H1 (cell line): ENCODE measurements around the gene NPHP3. TPM values are rescaled to one million over a fixed set of nuclear protein-coding genes. Genes with fewer than 3 reads are reported as not detected.

Experiments used
- CTCF ChIA-PET: fragments of 300-600 bp; sonication (Branson Sonifier 250); formaldehyde crosslinking; loops from one replicate; lab custom pipeline; 2021; ENCODE audit not compliant: partially characterized antibody; lab: Charles Lee
- POLR2A ChIA-PET: fragments of 300-600 bp; sonication (Branson Sonifier 250); formaldehyde crosslinking; loops from one replicate; lab custom pipeline; 2021; ENCODE audit warnings: inconsistent platforms; ENCODE audit not compliant: partially characterized antibody; lab: Charles Lee
- DNase-seq, 2 experiments: peaks; one replicate each; pipeline versions ENCODE4 v3.0.0 to v3.0.0-alpha.2; 2010 to 2022; ENCODE audit warnings: low spot score in 2 of 2, low read depth in 1 of 2, mixed read lengths in 1 of 2
- FAIRE-seq: peaks from 2 replicates; lab custom pipeline; 2011; peaks lifted over from hg19 to GRCh38; lab: Jason Lieb, UNC
- H2AFZ ChIP-seq: 2 replicates; pipeline ENCODE4 v1.8.1; 2012; ENCODE audit warnings: low read length, inconsistent platforms
- H2AK5ac ChIP-seq: 2 replicates; pipeline ENCODE4 v1.6.1; 2013; ENCODE audit warnings: low read depth, low read length
- H2BK120ac ChIP-seq: replicated peaks from 2 replicates; pipeline ENCODE3; 2013; ENCODE audit warnings: low read depth, low read length, inconsistent platforms
- H2BK12ac ChIP-seq: 2 replicates; pipeline ENCODE4 v1.6.1; 2013; ENCODE audit warnings: low read depth, low read length
- H2BK15ac ChIP-seq: 2 replicates; pipeline ENCODE4 v1.6.1; 2013; ENCODE audit warnings: low read length
- H2BK20ac ChIP-seq: 2 replicates; pipeline ENCODE4 v1.6.1; 2013; ENCODE audit warnings: low read length
- H2BK5ac ChIP-seq: 2 replicates; pipeline ENCODE4 v1.6.1; 2013; ENCODE audit warnings: low read depth, low read length
- H3K14ac ChIP-seq: 2 replicates; pipeline ENCODE4 v1.6.1; 2013; ENCODE audit warnings: inconsistent platforms; ENCODE audit not compliant: insufficient read length
- H3K18ac ChIP-seq: 2 replicates; pipeline ENCODE4 v1.6.1; 2013; ENCODE audit warnings: low read length; ENCODE audit errors: extremely low read depth
- H3K23ac ChIP-seq: 2 replicates; pipeline ENCODE4 v1.6.1; 2013; ENCODE audit warnings: inconsistent platforms; ENCODE audit not compliant: insufficient read length
- H3K23me2 ChIP-seq: 2 replicates; pipeline ENCODE4 v1.6.1; 2013; ENCODE audit warnings: low read depth, low read length
- H3K27ac ChIP-seq: 2 replicates; pipeline ENCODE4 v1.6.1; 2011; ENCODE audit warnings: low read depth, low read length, inconsistent platforms
- H3K27me3 ChIP-seq, 4 experiments: replicated peaks in 1 of 4; 1 replicate in 1 of 4; 2 replicates in 3 of 4; pipeline versions ENCODE4 v1.6.1 to v1.8.1; 2011 to 2013; ENCODE audit warnings: low read length in 3 of 4, mild to moderate bottlenecking in 3 of 4, inconsistent platforms in 2 of 4, mixed read lengths in 2 of 4, moderate library complexity in 1 of 4; ENCODE audit not compliant: control insufficient read depth in 3 of 4, insufficient read depth in 3 of 4; ENCODE audit errors: extremely low read depth in 1 of 4
- H3K36me3 ChIP-seq, 4 experiments: 2 replicates each; pipeline versions ENCODE4 v1.6.1 to v1.8.1; 2011 to 2013; ENCODE audit warnings: mild to moderate bottlenecking in 4 of 4, low read length in 3 of 4, moderate library complexity in 2 of 4, control low read depth in 1 of 4, inconsistent platforms in 1 of 4; ENCODE audit not compliant: insufficient read depth in 4 of 4, control insufficient read depth in 2 of 4
- H3K4ac ChIP-seq: replicated peaks from 2 replicates; pipeline ENCODE3; 2013; ENCODE audit warnings: low read length, low read depth, mixed read lengths, inconsistent platforms; ENCODE audit not compliant: insufficient read length
- H3K4me1 ChIP-seq, 4 experiments: replicated peaks in 1 of 4; 1 replicate in 1 of 4; 2 replicates in 3 of 4; pipeline versions ENCODE4 v1.6.1 to v1.8.1; 2011 to 2013; ENCODE audit warnings: low read length in 3 of 4, inconsistent platforms in 2 of 4, mixed read lengths in 1 of 4; ENCODE audit not compliant: insufficient read depth in 4 of 4, control insufficient read depth in 3 of 4
- H3K4me2 ChIP-seq, 2 experiments: 2 replicates each; pipeline versions ENCODE4 v1.6.1 to v1.8.1; 2011 to 2013; ENCODE audit warnings: low read depth in 2 of 2, low read length in 2 of 2, control low read depth in 1 of 2, inconsistent platforms in 1 of 2, mild to moderate bottlenecking in 1 of 2; ENCODE audit not compliant: insufficient read depth in 1 of 2
- H3K4me3 ChIP-seq, 4 experiments: fragments of 200-600, 300-600 bp in 1 of 4; sonication (generic), shearing (Covaris generic), sonication (Bioruptor Twin) in 1 of 4; 2 replicates each; pipeline versions ENCODE4 v1.5.1 to v1.8.1; 2011 to 2016; ENCODE audit warnings: low read length in 4 of 4, low read depth in 3 of 4, control low read depth in 2 of 4, inconsistent platforms in 2 of 4, mild to moderate bottlenecking in 2 of 4, mixed read lengths in 1 of 4, moderate library complexity in 1 of 4; ENCODE audit not compliant: insufficient read depth in 2 of 4; ENCODE audit errors: extremely low read depth in 1 of 4
- H3K56ac ChIP-seq: replicated peaks from 2 replicates; pipeline ENCODE3; 2013; ENCODE audit warnings: low read depth, mild to moderate bottlenecking, mixed read lengths, low read length, inconsistent platforms; ENCODE audit not compliant: insufficient read length
- H3K79me1 ChIP-seq: 2 replicates; pipeline ENCODE4 v1.6.1; 2013; ENCODE audit warnings: low read depth, low read length, control low read depth
- H3K79me2 ChIP-seq, 2 experiments: 2 replicates each; pipeline versions ENCODE4 v1.6.1 to v1.8.1; 2012 to 2013; ENCODE audit warnings: low read length in 2 of 2, mild to moderate bottlenecking in 2 of 2, inconsistent platforms in 1 of 2; ENCODE audit not compliant: insufficient read depth in 2 of 2, control insufficient read depth in 1 of 2
- H3K9ac ChIP-seq, 4 experiments: replicated peaks in 1 of 4; 1 replicate in 1 of 4; 2 replicates in 3 of 4; pipeline versions ENCODE4 v1.6.1 to v1.8.1; 2011 to 2013; ENCODE audit warnings: low read depth in 3 of 4, low read length in 3 of 4, control low read depth in 2 of 4, mild to moderate bottlenecking in 2 of 4, moderate library complexity in 2 of 4, inconsistent platforms in 1 of 4; ENCODE audit errors: extremely low read depth in 1 of 4
- H3K9me3 ChIP-seq, 2 experiments: 2 replicates each; pipeline versions ENCODE4 v1.6.1 to v1.8.1; 2012 to 2013; ENCODE audit warnings: mild to moderate bottlenecking in 2 of 2, moderate library complexity in 2 of 2, control low read depth in 1 of 2, inconsistent platforms in 1 of 2, low read depth in 1 of 2, low read length in 1 of 2, mixed read lengths in 1 of 2; ENCODE audit not compliant: insufficient read depth in 2 of 2
- H4K20me1 ChIP-seq, 2 experiments: replicated peaks in 1 of 2; 2 replicates each; pipeline versions ENCODE3 to v1.8.1; 2011 to 2013; ENCODE audit warnings: inconsistent platforms in 2 of 2, low read length in 2 of 2, mild to moderate bottlenecking in 1 of 2; ENCODE audit not compliant: insufficient read depth in 2 of 2, control insufficient read depth in 1 of 2
- H4K5ac ChIP-seq: 2 replicates; pipeline ENCODE4 v1.6.1; 2013; ENCODE audit warnings: low read length, low read depth, mixed read lengths, inconsistent platforms; ENCODE audit not compliant: insufficient read length
- H4K8ac ChIP-seq: 2 replicates; pipeline ENCODE4 v1.8.0; 2013; ENCODE audit warnings: mild to moderate bottlenecking, moderate library complexity, low read length, inconsistent platforms; ENCODE audit not compliant: insufficient read depth; ENCODE audit errors: extremely low read depth
- H4K91ac ChIP-seq: replicated peaks from 2 replicates; pipeline ENCODE3; 2013; ENCODE audit warnings: low read length, mixed read lengths, inconsistent platforms; ENCODE audit not compliant: insufficient read length
- BACH1 ChIP-seq: IDR thresholded peaks from 2 replicates; pipeline ENCODE4 v1.6.1; 2012; ENCODE audit warnings: low read length, improper control_type of control experiment
- BCL11A ChIP-seq, 2 experiments: IDR thresholded peaks; one replicate each; pipeline ENCODE4 v1.6.1; 2011; ENCODE audit warnings: low read depth in 2 of 2, low read length in 2 of 2, mild to moderate bottlenecking in 2 of 2
- BRCA1 ChIP-seq: IDR thresholded peaks from 2 replicates; pipeline ENCODE4 v1.6.1; 2012; ENCODE audit warnings: low read depth, low read length, improper control_type of control experiment
- GTF2F1 ChIP-seq: IDR thresholded peaks from 2 replicates; pipeline ENCODE4 v1.6.1; 2012; ENCODE audit warnings: low read depth, low read length, improper control_type of control experiment, borderline replicate concordance
- HDAC2 ChIP-seq, 2 experiments: fragments of 300-600 bp in 1 of 2; sonication (generic) in 1 of 2; IDR thresholded peaks; 2 replicates each; pipeline ENCODE4 v1.6.1; 2011 to 2012; ENCODE audit warnings: low read depth in 2 of 2, low read length in 2 of 2, mild to moderate bottlenecking in 2 of 2, moderate library complexity in 2 of 2, borderline replicate concordance in 1 of 2, inconsistent platforms in 1 of 2
- JUN ChIP-seq: IDR thresholded peaks from 2 replicates; pipeline ENCODE4 v1.6.1; 2011; ENCODE audit warnings: low read depth, mild to moderate bottlenecking, improper control_type of control experiment, low read length
- KDM5A ChIP-seq: fragments of 200-600 bp; IDR thresholded peaks from 2 replicates; pipeline ENCODE4 v1.7.1; 2012; ENCODE audit warnings: mild to moderate bottlenecking, low read length, inconsistent platforms, mixed read lengths
- PHF8 ChIP-seq: fragments of 200-600 bp; sonication (generic); conservative IDR thresholded peaks from 2 replicates; pipeline ENCODE4 v1.7.1; 2012; ENCODE audit warnings: low read depth, mild to moderate bottlenecking, inconsistent platforms, low read length, moderate library complexity
- POU5F1 ChIP-seq: IDR thresholded peaks from 2 replicates; pipeline ENCODE4 v1.6.1; 2011; ENCODE audit warnings: low read depth, mild to moderate bottlenecking, low read length, moderate library complexity
- SIRT6 ChIP-seq: IDR thresholded peaks from one replicate; pipeline ENCODE4 v1.7.1; 2012; ENCODE audit warnings: low read length, inconsistent platforms
- SP1 ChIP-seq: IDR thresholded peaks from 2 replicates; pipeline ENCODE4 v1.6.1; 2011; ENCODE audit warnings: low read depth, low read length
- SP2 ChIP-seq: IDR thresholded peaks from 2 replicates; pipeline ENCODE4 v1.6.1; 2012; ENCODE audit warnings: mild to moderate bottlenecking, low read length, inconsistent platforms
- TCF12 ChIP-seq: IDR thresholded peaks from 2 replicates; pipeline ENCODE4 v1.6.1; 2011; ENCODE audit warnings: low read depth, mild to moderate bottlenecking, low read length
- YY1 ChIP-seq: IDR thresholded peaks from 2 replicates; pipeline ENCODE4 v1.6.1; 2011; ENCODE audit warnings: low read depth, mild to moderate bottlenecking, low read length
- ZNF274 ChIP-seq: IDR thresholded peaks from 2 replicates; pipeline ENCODE4 v1.7.0; 2012; ENCODE audit warnings: low read length, borderline replicate concordance; ENCODE audit errors: extremely low read depth
- WGBS, 2 experiments: shearing (Covaris generic) in 1 of 2; methylation state at CpG; one replicate each; pipeline versions ENCODE4 v1.1.6 to v1.1.7; 2013 to 2015; ENCODE audit warnings: low lambda C conversion rate in 2 of 2, mixed read lengths in 2 of 2, inconsistent platforms in 1 of 2, low coverage in 1 of 2, missing lambda C conversion rate in 1 of 2; ENCODE audit not compliant: insufficient replicate concordance in 2 of 2, insufficient coverage in 1 of 2, insufficient read length in 1 of 2; ENCODE audit errors: extremely low coverage in 1 of 2, missing lambda C conversion rate in 1 of 2; 5-methylcytosine and 5-hydroxymethylcytosine counted together
- polyA plus RNA-seq, 7 experiments: library from polyadenylated mRNA; depleted of rRNA in 3 of 7; stranded (reverse) in 5 of 7; unstranded in 2 of 7; fragments of >200 nt in 5 of 7; fragments of 200-250 nt in 2 of 7; gene quantifications; 1 replicate in 5 of 7; 2 replicates in 1 of 7; 4 replicates in 1 of 7; pipeline versions ENCODE4 v1.2.1 to v1.2.3, GENCODE V29; 2011 to 2013; ENCODE audit warnings: missing spikeins in 2 of 7, mixed read lengths in 2 of 7
- total RNA-seq: library from RNA; stranded (reverse); fragmentation: NEBNext Ultra II Directional; extraction: Animal tissue kit (Norgen Biotek cat#: 25700); gene quantifications from 2 replicates; pipeline ENCODE4 v1.2.1, GENCODE V29; 2021
- TF ChIP-seq, protein P1 (sequence below): IDR thresholded peaks from 2 replicates; pipeline ENCODE4 v1.6.1; 2012; ENCODE audit warnings: inconsistent platforms

Gene NPHP3
- total and polyA plus RNA-seq, 2 of the 8 experiments (the other 6 are each of a cell fraction or from before 2014, with no cell fraction given), result 6.8 to 14.8 TPM

- Histone ChIP-seq H2BK15ac (no peak overlapping the region), H2BK5ac (peak overlapping the region; percentile 50; the same call in 1 of the 2 replicates), H3K79me2 (peaks cover 4 to 29% of the 10 kb centered on the region in 2 experiments; a peak in 3 of 4 replicates), H2BK20ac (no peak overlapping the region), H3K56ac (no peak overlapping the region), H3K79me1 (no peaks in the 10 kb centered on the region), H4K91ac (no peak overlapping the region), H2AK5ac (no peak overlapping the region), H2AFZ (peak overlapping the region; percentile 98; the same call in 1 of the 2 replicates), H3K23ac (no peak overlapping the region), H4K8ac (peak overlapping the region; percentile 98; the same call in 1 of the 2 replicates), H3K4me1 (no peaks in the 10 kb centered on the region; a peak in 1 of 7 replicates), H3K9ac (peak overlapping the region; percentile 77 to 93 (median 84)), H4K20me1 (no peaks in the 10 kb centered on the region), H3K9me3 (no peaks in the 10 kb centered on the region), H3K27ac (no peak overlapping the region), H3K4ac (no peak overlapping the region), H2BK12ac (no peak overlapping the region), H3K18ac (no peak overlapping the region), H2BK120ac (no peak overlapping the region), H3K14ac (no peak overlapping the region), H3K27me3 (no peaks in the 10 kb centered on the region), H3K23me2 (peaks cover 11% of the 10 kb centered on the region), H3K36me3 (no peaks in the 10 kb centered on the region), H3K4me2 (peak overlapping the region; percentile 73 to 99), H3K4me3 (peak overlapping the region; percentile 90 to 96 (median 94)), H4K5ac (no peak overlapping the region)
- DNase-seq (no peak), FAIRE-seq (no peak)
- CTCF ChIA-PET, result no interaction called here
- POLR2A ChIA-PET, result interaction anchor here (0.7 to 1.3 kb wide), 2 partner anchors 9 to 12 kb away, joined by 3 to 4 read pairs; no protein-coding TSS in a partner anchor
- 4% methylated on average over 5 of the region's 5 CpGs; no CpG with 5 or more reads in 1 of the 2 experiments for WGBS, 2 experiments
- TF ChIP-seq PHF8 (no peak), ZNF274 (no peak), JUN (no peak), SP1 (no peak), POU5F1 (no peak), BRCA1 (no peak), BCL11A (IDR thresholded peaks at IDR 0.05; ENCODE audit: low read depth in 2 of 2, low read length in 2 of 2) (no peak), YY1 (no peak), BACH1 (no peak), TCF12 (no peak), GTF2F1 (no peak), KDM5A (no peak), SP2 (no peak), SIRT6 (no peak), HDAC2 (IDR thresholded peaks at IDR 0.05; ENCODE audit: borderline replicate concordance in 1 of 2, low read depth in 2 of 2, low read length in 2 of 2) (no peak)
- TF ChIP-seq, protein P1, sequence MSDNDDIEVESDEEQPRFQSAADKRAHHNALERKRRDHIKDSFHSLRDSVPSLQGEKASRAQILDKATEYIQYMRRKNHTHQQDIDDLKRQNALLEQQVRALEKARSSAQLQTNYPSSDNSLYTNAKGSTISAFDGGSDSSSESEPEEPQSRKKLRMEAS, result no peak
Observed at GRCh38 chr3:132660811-132661070, 61.5 kb downstream of the NPHP3 start.
